Measurements from ENCODE around the gene ATP1A1. TPM values are rescaled to one million over a fixed set of nuclear protein-coding genes. Genes with fewer than 3 reads are reported as not detected.
A peak's percentile ranks its signal among the peaks of the same experiment; 100 is the strongest.

Gene ATP1A1
- total RNA-seq, 1 experiment from 2014 or later, result 181 TPM

- no peaks in the 10 kb centered on the region for H3K79me2 ChIP-seq (ENCODE audit: low read length)
- H3K27ac ChIP-seq (ENCODE audit: low read length), result no peak overlapping the region
- peak; percentile 41 for DNase-seq
- intact Hi-C loops (cut with micrococcal nuclease), result loop anchor here (1.0 to 5.0 kb wide), 2 partner anchors 125 to 208 kb away; no protein-coding TSS in a partner anchor
- ChIA-PET CTCF (no interaction called here), POLR2A (ENCODE audit: unreplicated experiment) (no interaction called here)
- TF ChIP-seq EZH2 (IDR thresholded peaks at IDR 0.05; ENCODE audit: low read length, unreplicated experiment), result no peak
- no peak for TF ChIP-seq EZH2phosphoT487 (IDR thresholded peaks at IDR 0.05; ENCODE audit: borderline replicate concordance, low read length)
- TF ChIP-seq CTCF (conservative IDR thresholded peaks at IDR 0.05; ENCODE audit: low read depth, low read length), result peak; percentile 56
- ATAC-seq, result no peak
- H3K9ac ChIP-seq (ENCODE audit: low read length), result no peak overlapping the region
- no peaks in the 10 kb centered on the region for H3K9me2 ChIP-seq (replicated peaks; ENCODE audit: low read length)
- no TSS peak for BruUV-seq (replicated peaks)
- no peak overlapping the region for H2AFZ ChIP-seq (ENCODE audit: low read length)
- no peaks in the 10 kb centered on the region for H4K20me1 ChIP-seq (ENCODE audit: low read length)
- no peaks in the 10 kb centered on the region for H3K9me3 ChIP-seq (ENCODE audit: low read length)
- H3K27me3 ChIP-seq (ENCODE audit: low read length), result no peaks in the 10 kb centered on the region
- H3K4me3 ChIP-seq (ENCODE audit: low read length), result no peak overlapping the region
- H3K4me1 ChIP-seq (ENCODE audit: insufficient read depth, low read length), result peaks cover 43% of the 10 kb centered on the region
- H3K4me2 ChIP-seq (ENCODE audit: low read length), result no peak overlapping the region
- H3F3A ChIP-seq (ENCODE audit: low read length, unreplicated experiment), result no peaks in the 10 kb centered on the region
- no peaks in the 10 kb centered on the region for H3K36me3 ChIP-seq (ENCODE audit: low read depth, low read length)
These were observed 12.4 kb upstream of the ATP1A1 start for GRCh38 chr1:116360429-116361173.

- Histone ChIP-seq H2AFZ (ENCODE audit: low read length) (no peak overlapping the region), H3K4me3 (ENCODE audit: low read length) (no peak overlapping the region), H3K4me1 (ENCODE audit: insufficient read depth, low read length) (peaks cover 39% of the 10 kb centered on the region), H3K4me2 (ENCODE audit: low read length) (no peak overlapping the region), H3K9me3 (ENCODE audit: low read length) (no peaks in the 10 kb centered on the region), H3F3A (ENCODE audit: low read length, unreplicated experiment) (no peaks in the 10 kb centered on the region), H3K27me3 (ENCODE audit: low read length) (no peaks in the 10 kb centered on the region), H3K9ac (ENCODE audit: low read length) (no peak overlapping the region), H4K20me1 (ENCODE audit: low read length) (no peaks in the 10 kb centered on the region), H3K27ac (ENCODE audit: low read length) (no peak overlapping the region), H3K36me3 (ENCODE audit: low read depth, low read length) (no peaks in the 10 kb centered on the region), H3K79me2 (ENCODE audit: low read length) (no peaks in the 10 kb centered on the region), H3K9me2 (replicated peaks; ENCODE audit: low read length) (no peaks in the 10 kb centered on the region)
- BruUV-seq (replicated peaks), result no TSS peak
- no peak for TF ChIP-seq EZH2phosphoT487 (IDR thresholded peaks at IDR 0.05; ENCODE audit: borderline replicate concordance, low read length)
- no peak for TF ChIP-seq EZH2 (IDR thresholded peaks at IDR 0.05; ENCODE audit: low read length, unreplicated experiment)
- TF ChIP-seq CTCF (conservative IDR thresholded peaks at IDR 0.05; ENCODE audit: low read depth, low read length), result no peak
- intact Hi-C loops (cut with micrococcal nuclease), result loop anchor here (5.0 kb wide), 1 partner anchor 209 kb away; no protein-coding TSS in a partner anchor
- ATAC-seq (no peak), DNase-seq (no peak)
- ChIA-PET POLR2A (ENCODE audit: unreplicated experiment) (no interaction called here), CTCF (no interaction called here)
These were observed 11.4 kb upstream of the ATP1A1 start for GRCh38 chr1:116361648-116362047.

GRCh38 chr1:116362050-116362449 is 11.0 kb upstream of the ATP1A1 start:
- intact Hi-C loops (cut with micrococcal nuclease), result loop anchor here (5.0 kb wide), 1 partner anchor 210 kb away; no protein-coding TSS in a partner anchor

More at GRCh38 chr1:116362050-116362449, 11.0 kb upstream of the ATP1A1 start:
- H3K9ac ChIP-seq (ENCODE audit: low read length), result no peak overlapping the region
- no TSS peak for BruUV-seq (replicated peaks)
- no peaks in the 10 kb centered on the region for H3K27me3 ChIP-seq (ENCODE audit: low read length)
- no peaks in the 10 kb centered on the region for H3K9me3 ChIP-seq (ENCODE audit: low read length)
- ATAC-seq (no peak), DNase-seq (no peak)
- POLR2A ChIA-PET (ENCODE audit: unreplicated experiment), result no interaction called here
- TF ChIP-seq EZH2 (IDR thresholded peaks at IDR 0.05; ENCODE audit: low read length, unreplicated experiment) (no peak), CTCF (conservative IDR thresholded peaks at IDR 0.05; ENCODE audit: low read depth, low read length) (no peak), EZH2phosphoT487 (IDR thresholded peaks at IDR 0.05; ENCODE audit: borderline replicate concordance, low read length) (no peak)
- H3F3A ChIP-seq (ENCODE audit: low read length, unreplicated experiment), result no peaks in the 10 kb centered on the region
- no peak overlapping the region for H3K27ac ChIP-seq (ENCODE audit: low read length)
- no peaks in the 10 kb centered on the region for H3K36me3 ChIP-seq (ENCODE audit: low read depth, low read length)
- peaks cover 35% of the 10 kb centered on the region for H3K4me1 ChIP-seq (ENCODE audit: insufficient read depth, low read length)
- no peak overlapping the region for H3K4me2 ChIP-seq (ENCODE audit: low read length)
- no peaks in the 10 kb centered on the region for H3K79me2 ChIP-seq (ENCODE audit: low read length)
- CTCF ChIA-PET, result no interaction called here
- no peaks in the 10 kb centered on the region for H4K20me1 ChIP-seq (ENCODE audit: low read length)
- H3K9me2 ChIP-seq (replicated peaks; ENCODE audit: low read length), result no peaks in the 10 kb centered on the region
- H2AFZ ChIP-seq (ENCODE audit: low read length), result no peak overlapping the region
- no peak overlapping the region for H3K4me3 ChIP-seq (ENCODE audit: low read length)

Data from PC-3 (cell line).